ENCODE data around the gene ZMYND8.
"Not testable (repeated sequence)": the region's sequence is repeated elsewhere in the genome, so short reads cannot be mapped to it uniquely, and the experiment has no call there.

Gene ZMYND8

DNA sequence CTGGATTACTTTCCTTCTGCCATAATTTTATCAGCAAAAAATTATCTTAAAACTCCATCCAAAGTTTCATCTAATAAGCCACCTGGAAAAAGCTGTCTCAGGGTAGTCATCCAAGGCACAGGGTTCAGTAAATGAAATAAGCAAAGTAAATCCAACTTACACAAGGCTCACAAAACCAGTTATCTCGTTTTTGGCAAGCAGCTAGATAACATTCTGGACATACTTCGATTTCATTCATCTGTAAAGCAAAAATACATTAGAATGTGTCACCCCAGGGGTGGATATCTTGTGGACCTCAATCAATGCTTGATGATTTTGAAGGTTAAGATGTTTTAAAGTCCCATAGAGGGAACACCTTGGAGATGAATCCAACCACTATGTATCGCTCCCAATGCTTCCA, 73.1 kb downstream of the ZMYND8 start:
- no peak for DNase-seq (ENCODE audit: insufficient read length, low spot score)
- TF ChIP-seq POLR2A (IDR thresholded peaks at IDR 0.05; ENCODE audit: low read depth, low read length) = no peak
- TF ChIP-seq POU2F2 (IDR thresholded peaks at IDR 0.05; ENCODE audit: low read depth, low read length) = no peak
- TF ChIP-seq SPI1 (IDR thresholded peaks at IDR 0.05; ENCODE audit: low read depth, low read length) = no peak
- TF ChIP-seq POLR2AphosphoS5 (IDR thresholded peaks at IDR 0.05; ENCODE audit: low read depth, low read length) = no peak
- no peak for TF ChIP-seq TAF1 (IDR thresholded peaks at IDR 0.05; ENCODE audit: low read depth, low read length)
- no peak for TF ChIP-seq PAX5 (IDR thresholded peaks at IDR 0.05; ENCODE audit: insufficient read depth, low read length, severe bottlenecking)
- FAIRE-seq = no peak

GRCh38 chr20:47282864-47283263, 73.6 kb downstream of the ZMYND8 start:
- no peak for DNase-seq (ENCODE audit: insufficient read length, low spot score)
- TF ChIP-seq POU2F2 (IDR thresholded peaks at IDR 0.05; ENCODE audit: low read depth, low read length) (no peak), POLR2AphosphoS5 (IDR thresholded peaks at IDR 0.05; ENCODE audit: low read depth, low read length) (no peak), POLR2A (IDR thresholded peaks at IDR 0.05; ENCODE audit: low read depth, low read length) (no peak), SPI1 (IDR thresholded peaks at IDR 0.05; ENCODE audit: low read depth, low read length) (no peak), TAF1 (IDR thresholded peaks at IDR 0.05; ENCODE audit: low read depth, low read length) (no peak), PAX5 (IDR thresholded peaks at IDR 0.05; ENCODE audit: insufficient read depth, low read length, severe bottlenecking) (no peak)
- no peak for FAIRE-seq

GRCh38 chr20:47281376-47281775, 75.1 kb downstream of the ZMYND8 start:
- FAIRE-seq (no peak), DNase-seq (ENCODE audit: insufficient read length, low spot score) (no peak)
- TF ChIP-seq SPI1 (IDR thresholded peaks at IDR 0.05; ENCODE audit: low read depth, low read length) (no peak), POU2F2 (IDR thresholded peaks at IDR 0.05; ENCODE audit: low read depth, low read length) (no peak), PAX5 (IDR thresholded peaks at IDR 0.05; ENCODE audit: insufficient read depth, low read length, severe bottlenecking) (no peak), POLR2A (IDR thresholded peaks at IDR 0.05; ENCODE audit: low read depth, low read length) (no peak), POLR2AphosphoS5 (IDR thresholded peaks at IDR 0.05; ENCODE audit: low read depth, low read length) (no peak), TAF1 (IDR thresholded peaks at IDR 0.05; ENCODE audit: low read depth, low read length) (no peak)

DNA sequence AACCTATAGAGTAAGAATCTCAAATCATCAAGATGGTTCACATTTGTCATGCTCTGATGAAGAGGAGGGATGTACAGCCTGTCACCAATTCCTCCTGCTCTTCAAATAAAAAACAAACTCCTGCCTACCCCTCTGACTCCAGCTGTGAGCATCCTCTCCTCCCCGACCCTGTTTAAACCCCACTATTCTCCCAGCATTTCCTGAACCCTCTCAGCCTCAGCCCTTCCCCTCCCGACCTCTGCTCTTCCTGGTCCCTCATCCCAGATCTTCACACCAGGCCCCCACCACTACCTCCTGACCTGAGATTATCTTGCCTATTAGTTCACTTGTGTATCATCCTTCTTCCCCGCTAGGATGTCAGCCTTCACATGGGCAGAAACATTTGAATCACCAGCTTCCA, 75.8 kb downstream of the ZMYND8 start:
- FAIRE-seq (no peak), DNase-seq (ENCODE audit: insufficient read length, low spot score) (no peak)
- no peak for TF ChIP-seq PAX5 (IDR thresholded peaks at IDR 0.05; ENCODE audit: insufficient read depth, low read length, severe bottlenecking)

DNA sequence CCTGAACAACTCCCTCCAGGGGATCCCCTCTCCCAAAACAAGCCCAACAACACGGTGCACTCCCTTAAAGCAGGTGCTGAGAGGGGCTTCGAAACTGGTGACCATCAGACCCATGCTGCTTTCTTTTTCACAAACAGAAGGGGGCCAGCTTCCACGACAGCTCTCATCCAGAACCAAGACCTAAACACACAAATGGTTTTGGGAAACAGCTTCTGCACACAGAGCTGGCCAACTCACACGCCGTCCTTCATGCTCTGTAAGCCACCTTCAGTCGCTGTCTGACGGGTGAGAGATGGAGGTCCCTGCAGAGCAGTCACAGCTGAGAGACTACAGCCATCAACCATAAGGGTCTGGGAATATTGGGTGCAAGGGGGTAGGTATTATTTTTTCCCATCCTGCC, 76.3 kb downstream of the ZMYND8 start:
- DNase-seq (ENCODE audit: insufficient read length, low spot score) = no peak
- FAIRE-seq = no peak
- TF ChIP-seq POLR2A (IDR thresholded peaks at IDR 0.05; ENCODE audit: low read depth, low read length) (no peak), POU2F2 (IDR thresholded peaks at IDR 0.05; ENCODE audit: low read depth, low read length) (no peak), SPI1 (IDR thresholded peaks at IDR 0.05; ENCODE audit: low read depth, low read length) (no peak), POLR2AphosphoS5 (IDR thresholded peaks at IDR 0.05; ENCODE audit: low read depth, low read length) (no peak), TAF1 (IDR thresholded peaks at IDR 0.05; ENCODE audit: low read depth, low read length) (no peak), PAX5 (IDR thresholded peaks at IDR 0.05; ENCODE audit: insufficient read depth, low read length, severe bottlenecking) (no peak)

GRCh38 chr20:47278907-47279348, 77.6 kb downstream of the ZMYND8 start:
- FAIRE-seq = no peak
- TF ChIP-seq POLR2A (IDR thresholded peaks at IDR 0.05; ENCODE audit: low read depth, low read length) (no peak), SPI1 (IDR thresholded peaks at IDR 0.05; ENCODE audit: low read depth, low read length) (no peak), TAF1 (IDR thresholded peaks at IDR 0.05; ENCODE audit: low read depth, low read length) (no peak), PAX5 (IDR thresholded peaks at IDR 0.05; ENCODE audit: insufficient read depth, low read length, severe bottlenecking) (no peak), POU2F2 (IDR thresholded peaks at IDR 0.05; ENCODE audit: low read depth, low read length) (no peak)
- DNase-seq (ENCODE audit: insufficient read length, low spot score) = no peak

DNA sequence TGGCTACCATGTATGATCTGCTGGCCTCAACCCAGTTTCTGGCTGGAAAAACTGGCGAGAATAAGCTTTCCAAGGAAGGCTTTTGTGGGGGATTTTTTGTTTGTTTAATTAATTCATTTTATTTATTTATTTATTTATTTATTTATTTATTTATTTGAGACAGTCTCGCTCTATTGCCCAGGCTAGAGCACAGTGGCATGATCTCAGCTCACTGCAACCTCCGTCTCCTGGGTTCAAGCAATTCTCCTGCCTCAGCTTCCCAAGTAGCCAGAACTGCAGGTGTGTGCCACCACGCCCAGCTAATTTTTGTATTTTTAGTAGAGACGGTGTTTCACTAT, 79.0 kb downstream of the ZMYND8 start:
- DNase-seq (ENCODE audit: insufficient read length, low spot score); FAIRE-seq: not testable (repeated sequence)

GRCh38 chr20:47276851-47277534, 79.5 kb downstream of the ZMYND8 start:
- DNase-seq (ENCODE audit: insufficient read length, low spot score) (no peak), FAIRE-seq (no peak)
- TF ChIP-seq SPI1 (IDR thresholded peaks at IDR 0.05; ENCODE audit: low read depth, low read length) = no peak
- no peak for TF ChIP-seq POLR2A (IDR thresholded peaks at IDR 0.05; ENCODE audit: low read depth, low read length)
- TF ChIP-seq TAF1 (IDR thresholded peaks at IDR 0.05; ENCODE audit: low read depth, low read length) = no peak
- TF ChIP-seq PAX5 (IDR thresholded peaks at IDR 0.05; ENCODE audit: insufficient read depth, low read length, severe bottlenecking) = no peak
- no peak for TF ChIP-seq POLR2AphosphoS5 (IDR thresholded peaks at IDR 0.05; ENCODE audit: low read depth, low read length)
- TF ChIP-seq POU2F2 (IDR thresholded peaks at IDR 0.05; ENCODE audit: low read depth, low read length) = no peak

DNA sequence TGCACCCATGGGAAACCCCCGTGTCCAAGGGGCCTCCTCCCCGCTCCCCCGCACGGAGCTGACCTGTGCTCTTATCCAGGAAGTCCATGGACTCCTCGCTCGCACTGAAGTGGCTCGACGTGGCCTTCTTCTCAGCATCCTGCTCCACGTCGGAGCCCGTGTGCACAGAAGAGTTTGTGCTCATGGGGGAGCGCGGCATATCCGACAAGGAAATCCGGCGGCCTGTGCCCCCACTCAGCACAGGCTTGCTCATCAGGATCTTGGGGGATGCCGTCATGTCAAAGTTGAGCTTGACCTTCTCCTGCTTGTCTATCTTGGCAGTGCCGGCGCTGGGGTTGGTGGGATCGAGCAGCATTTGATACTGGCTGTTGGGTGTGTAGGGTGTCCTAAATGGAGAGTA, 80.2 kb downstream of the ZMYND8 start:
- FAIRE-seq = no peak
- TF ChIP-seq PAX5 (IDR thresholded peaks at IDR 0.05; ENCODE audit: insufficient read depth, low read length, severe bottlenecking) (no peak), POLR2A (IDR thresholded peaks at IDR 0.05; ENCODE audit: low read depth, low read length) (no peak), TAF1 (IDR thresholded peaks at IDR 0.05; ENCODE audit: low read depth, low read length) (no peak), SPI1 (IDR thresholded peaks at IDR 0.05; ENCODE audit: low read depth, low read length) (no peak), POU2F2 (IDR thresholded peaks at IDR 0.05; ENCODE audit: low read depth, low read length) (no peak), POLR2AphosphoS5 (IDR thresholded peaks at IDR 0.05; ENCODE audit: low read depth, low read length) (no peak)
- DNase-seq (ENCODE audit: insufficient read length, low spot score) = no peak

- no peak for FAIRE-seq
- TF ChIP-seq PAX5 (IDR thresholded peaks at IDR 0.05; ENCODE audit: insufficient read depth, low read length, severe bottlenecking) (no peak), POU2F2 (IDR thresholded peaks at IDR 0.05; ENCODE audit: low read depth, low read length) (no peak), POLR2A (IDR thresholded peaks at IDR 0.05; ENCODE audit: low read depth, low read length) (no peak), SPI1 (IDR thresholded peaks at IDR 0.05; ENCODE audit: low read depth, low read length) (no peak), POLR2AphosphoS5 (IDR thresholded peaks at IDR 0.05; ENCODE audit: low read depth, low read length) (no peak), TAF1 (IDR thresholded peaks at IDR 0.05; ENCODE audit: low read depth, low read length) (no peak)
- DNase-seq (ENCODE audit: insufficient read length, low spot score) = no peak
These were observed 81.0 kb downstream of the ZMYND8 start for GRCh38 chr20:47275548-47275947.
